H9 (cell line): ENCODE results near the gene HSDL2. TPM values are rescaled to one million over a fixed set of nuclear protein-coding genes. Genes with fewer than 3 reads are reported as not detected.

ENCODE experiments used
- DNase-seq: peaks from one replicate; pipeline ENCODE4 v3.0.0-alpha.2; 2017
- H2AFZ ChIP-seq: one replicate; pipeline ENCODE4 v1.6.1; 2013; ENCODE audit warnings: mild to moderate bottlenecking, low read length, control low read depth, moderate library complexity
- H2AK5ac ChIP-seq: 2 replicates; pipeline ENCODE4 v1.6.1; 2013; ENCODE audit warnings: low read length, control low read depth, mixed read lengths; ENCODE audit not compliant: insufficient read length
- H2BK120ac ChIP-seq: one replicate; pipeline ENCODE4 v1.6.1; 2013; ENCODE audit warnings: low read depth, mild to moderate bottlenecking, low read length, control low read depth, inconsistent platforms; ENCODE audit not compliant: poor library complexity, severe bottlenecking
- H2BK12ac ChIP-seq: 2 replicates; pipeline ENCODE4 v1.6.1; 2013; ENCODE audit warnings: low read length, control low read depth, mixed read lengths, low read depth; ENCODE audit not compliant: insufficient read length
- H2BK15ac ChIP-seq: 2 replicates; pipeline ENCODE4 v1.6.1; 2013; ENCODE audit warnings: low read depth, low read length, control low read depth
- H2BK20ac ChIP-seq: one replicate; pipeline ENCODE4 v1.6.1; 2013; ENCODE audit warnings: low read depth, mild to moderate bottlenecking, low read length, control low read depth, inconsistent platforms; ENCODE audit not compliant: poor library complexity, severe bottlenecking
- H2BK5ac ChIP-seq: 2 replicates; pipeline ENCODE4 v1.6.1; 2013; ENCODE audit warnings: low read length, control low read depth, mixed read lengths; ENCODE audit not compliant: insufficient read length
- H3K14ac ChIP-seq: 2 replicates; pipeline ENCODE4 v1.6.1; 2013; ENCODE audit warnings: low read length, control low read depth; ENCODE audit not compliant: insufficient read depth
- H3K18ac ChIP-seq: 2 replicates; pipeline ENCODE4 v1.6.1; 2013; ENCODE audit warnings: low read depth, mild to moderate bottlenecking, mixed read lengths, low read length, control low read depth; ENCODE audit not compliant: insufficient read length
- H3K23ac ChIP-seq: 2 replicates; pipeline ENCODE4 v1.6.1; 2013; ENCODE audit warnings: low read length, control low read depth, mixed read lengths, low read depth; ENCODE audit not compliant: insufficient read length
- H3K23me2 ChIP-seq: 2 replicates; pipeline ENCODE4 v1.6.1; 2013; ENCODE audit warnings: low read depth, mild to moderate bottlenecking, mixed read lengths, low read length, control low read depth; ENCODE audit not compliant: insufficient read length, poor library complexity, severe bottlenecking
- H3K27ac ChIP-seq: 2 replicates; pipeline ENCODE4 v1.5.1; 2013; ENCODE audit warnings: low read length, control low read depth, mixed read lengths, low read depth; ENCODE audit not compliant: insufficient read length
- H3K27me3 ChIP-seq: 2 replicates; pipeline ENCODE4 v1.6.1; 2013; ENCODE audit warnings: low read length, control low read depth, inconsistent platforms; ENCODE audit not compliant: insufficient read depth
- H3K4ac ChIP-seq: 2 replicates; pipeline ENCODE4 v1.6.1; 2013; ENCODE audit warnings: low read depth, mild to moderate bottlenecking, control low read depth, inconsistent platforms, low read length, moderate library complexity
- H3K4me1 ChIP-seq: 2 replicates; pipeline ENCODE4 v1.6.1; 2013; ENCODE audit warnings: low read length, control low read depth, inconsistent platforms; ENCODE audit not compliant: insufficient read depth
- H3K4me2 ChIP-seq: 2 replicates; pipeline ENCODE4 v1.6.1; 2013; ENCODE audit warnings: low read length, control low read depth, mixed read lengths; ENCODE audit not compliant: insufficient read length, insufficient read depth
- H3K56ac ChIP-seq: 2 replicates; pipeline ENCODE4 v1.6.1; 2013; ENCODE audit warnings: low read depth, mild to moderate bottlenecking, mixed read lengths, low read length, control low read depth; ENCODE audit not compliant: insufficient read length
- H3K79me1 ChIP-seq: 2 replicates; pipeline ENCODE4 v1.6.1; 2013; ENCODE audit warnings: low read depth, mild to moderate bottlenecking, moderate library complexity, low read length, control low read depth, inconsistent platforms; ENCODE audit not compliant: insufficient read depth, poor library complexity, severe bottlenecking
- H3K79me2 ChIP-seq: 2 replicates; pipeline ENCODE4 v1.6.1; 2013; ENCODE audit warnings: low read length, control low read depth, inconsistent platforms; ENCODE audit not compliant: insufficient read depth
- H3K9ac ChIP-seq: 2 replicates; pipeline ENCODE4 v1.6.1; 2013; ENCODE audit warnings: low read length, control low read depth, mixed read lengths; ENCODE audit not compliant: insufficient read length; ENCODE audit errors: extremely low read depth
- H3K9me3 ChIP-seq: one replicate; pipeline ENCODE4 v1.6.1; 2013; ENCODE audit warnings: low read depth, low read length, inconsistent platforms; ENCODE audit not compliant: control insufficient read depth
- H3T11ph ChIP-seq: one replicate; pipeline ENCODE4 v1.6.1; 2013; ENCODE audit warnings: mild to moderate bottlenecking, low read length, control low read depth, inconsistent platforms
- H4K20me1 ChIP-seq: one replicate; pipeline ENCODE4 v1.6.1; 2013; ENCODE audit not compliant: control insufficient read depth, insufficient read length, insufficient read depth
- H4K5ac ChIP-seq: 2 replicates; pipeline ENCODE4 v1.6.1; 2013; ENCODE audit warnings: low read depth, mild to moderate bottlenecking, mixed read lengths, low read length, control low read depth; ENCODE audit not compliant: insufficient read length
- H4K8ac ChIP-seq: replicated peaks from 2 replicates; pipeline ENCODE4 v1.6.1; 2013; ENCODE audit warnings: low read length, control low read depth, mixed read lengths, low read depth; ENCODE audit not compliant: insufficient read length
- H4K91ac ChIP-seq: 2 replicates; pipeline ENCODE4 v1.6.1; 2013; ENCODE audit warnings: low read depth, mild to moderate bottlenecking, moderate library complexity, mixed read lengths, low read length, control low read depth; ENCODE audit not compliant: insufficient read length
- H3K27ac Mint-ChIP-seq, 3 experiments: 2 replicates in 2 of 3; 3 replicates in 1 of 3; pipeline ENCODE4 v1.8.0; 2020 to 2021; ENCODE audit warnings: mixed read lengths in 3 of 3, mild to moderate bottlenecking in 1 of 3, moderate library complexity in 1 of 3
- H3K27me3 Mint-ChIP-seq: 2 replicates; pipeline ENCODE4 v1.8.0; 2021; ENCODE audit warnings: low read depth, mild to moderate bottlenecking, moderate library complexity, mixed read lengths
- H3K36me3 Mint-ChIP-seq, 3 experiments: 2 replicates in 2 of 3; 3 replicates in 1 of 3; pipeline ENCODE4 v1.8.0; 2020 to 2021; ENCODE audit warnings: low read depth in 3 of 3, mixed read lengths in 3 of 3; ENCODE audit not compliant: insufficient read depth in 1 of 3
- H3K4me1 Mint-ChIP-seq, 2 experiments: 2 replicates each; pipeline ENCODE4 v1.8.0; 2020; ENCODE audit warnings: mixed read lengths in 2 of 2
- H3K4me3 Mint-ChIP-seq, 2 experiments: 2 replicates in 1 of 2; 3 replicates in 1 of 2; pipeline ENCODE4 v1.8.0; 2020 to 2021; ENCODE audit warnings: mild to moderate bottlenecking in 2 of 2, mixed read lengths in 2 of 2, moderate library complexity in 1 of 2
- H3K9me3 Mint-ChIP-seq, 2 experiments: 2 replicates in 1 of 2; 3 replicates in 1 of 2; pipeline ENCODE4 v1.8.0; 2020; ENCODE audit warnings: mild to moderate bottlenecking in 2 of 2, mixed read lengths in 2 of 2, moderate library complexity in 1 of 2
- WGBS: extraction: QIAGEN DNeasy Blood & Tissue Kit; methylation state at CpG from one replicate; pipeline ENCODE4 v1.1.7; 2013; ENCODE audit warnings: missing lambda C conversion rate, low lambda C conversion rate, mixed read lengths; ENCODE audit not compliant: insufficient read length; ENCODE audit errors: extremely low coverage; 5-methylcytosine and 5-hydroxymethylcytosine counted together
- total RNA-seq: library from RNA; stranded (reverse); gene quantifications from 2 replicates; pipeline ENCODE4 v1.2.1, GENCODE V29; 2021
- TF ChIP-seq, protein P1 (sequence below): fragments of 200-600 bp; sonication (generic); conservative IDR thresholded peaks from 3 replicates; pipeline ENCODE4 v1.8.0; 2021; ENCODE audit warnings: antibody characterized with exemption, mild to moderate bottlenecking

The HSDL2 gene
- total RNA-seq, 1 experiment from 2014 or later = 16.6 TPM

GRCh38 chr9:112439171-112439570 is 59.3 kb downstream of the HSDL2 start:
- no peaks in the 10 kb centered on the region for H3K4me1 Mint-ChIP-seq
- Histone ChIP-seq H3K27me3 (no peaks in the 10 kb centered on the region), H3K56ac (no peak overlapping the region)

More at GRCh38 chr9:112439171-112439570, 59.3 kb downstream of the HSDL2 start:
- no peak overlapping the region for H3K23ac ChIP-seq
- no peaks in the 10 kb centered on the region for H3K4me1 ChIP-seq
- no peak overlapping the region for H2BK12ac ChIP-seq
- no peak overlapping the region for H2BK120ac ChIP-seq
- no peak overlapping the region for H3K27ac Mint-ChIP-seq
- TF ChIP-seq, protein P1, sequence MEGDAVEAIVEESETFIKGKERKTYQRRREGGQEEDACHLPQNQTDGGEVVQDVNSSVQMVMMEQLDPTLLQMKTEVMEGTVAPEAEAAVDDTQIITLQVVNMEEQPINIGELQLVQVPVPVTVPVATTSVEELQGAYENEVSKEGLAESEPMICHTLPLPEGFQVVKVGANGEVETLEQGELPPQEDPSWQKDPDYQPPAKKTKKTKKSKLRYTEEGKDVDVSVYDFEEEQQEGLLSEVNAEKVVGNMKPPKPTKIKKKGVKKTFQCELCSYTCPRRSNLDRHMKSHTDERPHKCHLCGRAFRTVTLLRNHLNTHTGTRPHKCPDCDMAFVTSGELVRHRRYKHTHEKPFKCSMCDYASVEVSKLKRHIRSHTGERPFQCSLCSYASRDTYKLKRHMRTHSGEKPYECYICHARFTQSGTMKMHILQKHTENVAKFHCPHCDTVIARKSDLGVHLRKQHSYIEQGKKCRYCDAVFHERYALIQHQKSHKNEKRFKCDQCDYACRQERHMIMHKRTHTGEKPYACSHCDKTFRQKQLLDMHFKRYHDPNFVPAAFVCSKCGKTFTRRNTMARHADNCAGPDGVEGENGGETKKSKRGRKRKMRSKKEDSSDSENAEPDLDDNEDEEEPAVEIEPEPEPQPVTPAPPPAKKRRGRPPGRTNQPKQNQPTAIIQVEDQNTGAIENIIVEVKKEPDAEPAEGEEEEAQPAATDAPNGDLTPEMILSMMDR = no peak
- H3K9me3 ChIP-seq = no peaks in the 10 kb centered on the region
- no peak overlapping the region for H2AFZ ChIP-seq
- no peak overlapping the region for H4K91ac ChIP-seq
- H3K36me3 Mint-ChIP-seq = peaks cover 0 to 4% (median 4%) of the 10 kb centered on the region in 3 experiments; a peak in 4 of 7 replicates
- no peaks in the 10 kb centered on the region for H3K79me2 ChIP-seq
- no peak overlapping the region for H2BK5ac ChIP-seq
- H3K4me3 Mint-ChIP-seq = no peak overlapping the region
- no peaks in the 10 kb centered on the region for H3K9me3 Mint-ChIP-seq
- H3K4me2 ChIP-seq = no peak overlapping the region
- H3K18ac ChIP-seq = no peak overlapping the region
- no peak overlapping the region for H3K9ac ChIP-seq
- no peaks in the 10 kb centered on the region for H4K20me1 ChIP-seq
- no peak overlapping the region for H4K5ac ChIP-seq
- no peak overlapping the region for H3K27ac ChIP-seq
- H3K27me3 Mint-ChIP-seq = no peaks in the 10 kb centered on the region
- WGBS = no CpG with 5 or more reads among the region's 2 CpGs
- no peak overlapping the region for H2BK20ac ChIP-seq
- H3K79me1 ChIP-seq = no peaks in the 10 kb centered on the region
- no peak overlapping the region for H3K4ac ChIP-seq
- H4K8ac ChIP-seq = no peak overlapping the region
- no peak overlapping the region for H3K14ac ChIP-seq
- DNase-seq = no peak
- no peak overlapping the region for H3T11ph ChIP-seq
- H2BK15ac ChIP-seq = no peak overlapping the region
- no peaks in the 10 kb centered on the region for H3K23me2 ChIP-seq
- H2AK5ac ChIP-seq = no peak overlapping the region
